GM19468 (cell line): Measurements from ENCODE around the gene TUSC7.

Experiments
- ATAC-seq: cut with Tn5 transposase; IDR thresholded peaks from one replicate; pipeline ENCODE4 v1.9.1; 2021; ENCODE audit warnings: mild to moderate bottlenecking, moderate library complexity, moderate number of reproducible peaks; ENCODE audit not compliant: unreplicated experiment; ENCODE audit errors: extremely low read depth

The TUSC7 gene

DNA sequence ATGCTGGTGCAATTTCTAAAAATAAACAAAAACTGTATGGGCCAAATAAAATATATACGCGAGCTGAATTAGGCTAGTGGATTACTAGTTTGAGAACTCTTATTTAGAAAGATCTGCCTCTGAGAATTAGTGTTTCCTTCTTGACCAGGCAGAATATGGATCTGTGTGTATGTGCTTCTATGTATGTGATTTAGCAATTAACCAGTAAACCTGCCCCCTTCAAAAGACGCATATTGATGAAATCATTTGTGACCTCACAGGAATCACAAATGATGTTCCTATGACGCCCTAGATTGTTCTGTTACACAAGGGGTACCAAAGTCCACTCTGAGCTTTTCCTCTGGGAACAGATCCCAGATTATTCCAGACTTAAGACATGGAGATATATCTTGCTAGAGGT is at the start of gene TUSC7:
Gene TUSC7 (plus strand): TSS at position 301 of the 400 bp plus-strand sequence.
- no peak for ATAC-seq

DNA sequence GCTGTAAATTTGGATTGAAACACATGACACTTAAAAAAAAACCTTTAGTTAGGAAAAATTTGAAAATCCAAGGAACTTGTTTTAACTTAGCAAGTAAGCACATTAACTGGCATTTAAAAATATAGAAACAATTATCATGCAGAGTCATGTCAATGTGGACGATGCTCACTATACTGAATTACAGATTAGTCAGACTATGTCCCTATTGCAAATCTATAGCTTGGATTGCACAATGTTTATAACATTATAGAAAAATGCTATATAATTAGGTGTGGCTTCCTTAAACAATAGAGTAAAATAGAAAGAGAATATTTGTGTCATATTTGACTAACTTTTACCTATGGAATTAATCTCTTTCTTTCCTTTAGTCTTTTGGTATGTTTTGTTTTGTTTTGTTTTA is 48.4 kb upstream of the TUSC7 start:
- no peak for ATAC-seq

DNA sequence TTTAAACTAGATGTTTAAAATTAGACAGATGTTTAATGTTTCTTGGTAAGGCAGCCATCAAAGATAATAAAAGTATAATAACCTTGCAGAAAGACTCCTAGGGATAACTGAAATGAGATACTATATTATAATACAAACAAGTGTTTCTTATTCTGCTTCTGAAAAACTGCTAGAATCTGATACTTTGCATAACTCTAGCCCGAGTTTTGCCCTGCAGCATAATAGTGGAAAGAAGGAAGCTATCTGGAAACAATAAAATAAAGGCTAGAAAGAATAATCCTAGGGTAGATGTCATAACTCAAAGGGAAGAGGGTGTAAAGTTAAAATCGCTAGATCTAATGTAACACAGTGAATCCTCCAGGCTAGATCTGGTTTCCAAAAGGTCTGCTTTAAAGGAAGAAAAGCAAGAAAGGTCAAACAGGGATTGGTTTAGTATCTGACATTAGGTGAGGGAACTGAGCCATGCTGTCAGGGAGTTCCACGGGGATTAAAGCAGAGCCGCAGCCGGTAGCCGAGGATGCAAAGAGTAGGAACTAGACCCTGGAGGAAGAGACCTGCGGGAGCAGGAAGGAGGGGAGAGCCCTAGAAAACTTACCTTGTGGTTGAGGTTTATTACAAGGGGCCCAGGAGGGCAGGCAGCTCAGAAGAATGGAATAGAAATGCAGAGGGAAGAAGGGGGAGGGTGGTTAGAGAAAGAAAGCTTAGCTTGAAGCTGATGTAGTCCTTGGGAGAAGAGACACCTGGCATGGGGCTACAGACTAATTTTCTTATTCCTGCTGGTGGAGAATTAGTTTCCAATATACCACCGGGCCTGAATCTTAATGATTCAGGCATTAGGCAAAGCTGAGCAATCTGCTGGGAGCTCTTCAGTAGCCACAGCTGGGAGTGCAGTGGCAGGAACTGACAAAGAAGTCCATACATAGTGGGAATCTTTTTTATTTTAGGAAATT is 46.1 kb upstream of the TUSC7 start:
- no peak for ATAC-seq

DNA sequence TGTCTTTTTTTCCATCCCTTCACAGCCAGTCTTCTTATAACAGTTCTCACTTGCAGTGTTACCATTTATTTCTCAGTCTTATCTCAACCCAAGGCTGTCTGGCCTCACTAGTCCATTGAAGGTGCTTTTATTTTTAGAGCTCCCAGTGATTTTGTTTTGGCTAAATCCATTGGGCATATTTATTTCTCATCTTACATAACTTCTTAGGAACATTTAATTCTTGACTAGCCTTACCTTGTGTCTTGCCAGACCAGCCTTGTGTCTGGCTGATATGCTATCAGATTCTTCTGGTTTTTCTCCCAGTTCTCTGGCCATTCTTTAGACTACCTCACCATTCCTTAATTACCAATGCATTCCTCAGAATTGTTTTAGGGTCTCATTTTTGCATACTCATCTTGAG is 42.3 kb upstream of the TUSC7 start:
- no peak for ATAC-seq

DNA sequence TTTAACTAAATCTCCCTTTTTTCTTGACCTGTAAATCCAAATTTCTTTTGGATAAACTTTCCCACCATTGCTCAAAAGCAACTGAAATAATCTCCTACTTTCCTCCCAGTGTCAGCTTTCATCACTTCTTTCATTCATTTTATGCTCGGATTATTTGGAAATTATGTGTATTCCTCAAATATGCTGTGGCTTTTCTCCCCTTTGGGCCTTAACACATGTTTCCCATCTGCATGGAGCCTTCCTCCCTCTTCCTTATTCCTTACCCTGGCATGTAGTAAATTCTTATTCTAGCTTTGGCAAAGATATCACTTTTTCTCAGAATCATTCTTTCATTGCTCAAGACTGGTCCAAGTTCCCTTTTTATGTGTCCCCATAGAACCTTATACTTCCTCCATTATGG is 41.8 kb upstream of the TUSC7 start:
- no peak for ATAC-seq

DNA sequence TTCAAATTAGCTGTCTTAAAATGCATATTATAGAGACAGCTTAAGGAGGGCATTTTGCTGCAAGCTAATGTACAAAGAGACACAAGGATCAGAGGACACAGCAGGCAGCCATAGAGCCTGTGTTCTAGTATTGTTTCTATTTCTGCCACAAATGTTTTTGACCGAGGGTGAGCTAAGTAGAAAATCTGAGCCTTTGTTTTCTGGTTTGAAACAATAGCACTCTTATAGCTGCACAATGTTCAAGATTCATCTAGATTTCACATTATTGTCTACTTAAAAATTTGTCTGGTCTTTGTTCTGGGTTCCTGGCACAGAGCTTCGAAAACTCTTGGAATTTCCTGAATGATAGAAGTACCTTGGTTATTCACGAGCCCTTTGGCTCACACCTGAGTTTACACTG is 40.0 kb upstream of the TUSC7 start:
- ATAC-seq, result no peak

DNA sequence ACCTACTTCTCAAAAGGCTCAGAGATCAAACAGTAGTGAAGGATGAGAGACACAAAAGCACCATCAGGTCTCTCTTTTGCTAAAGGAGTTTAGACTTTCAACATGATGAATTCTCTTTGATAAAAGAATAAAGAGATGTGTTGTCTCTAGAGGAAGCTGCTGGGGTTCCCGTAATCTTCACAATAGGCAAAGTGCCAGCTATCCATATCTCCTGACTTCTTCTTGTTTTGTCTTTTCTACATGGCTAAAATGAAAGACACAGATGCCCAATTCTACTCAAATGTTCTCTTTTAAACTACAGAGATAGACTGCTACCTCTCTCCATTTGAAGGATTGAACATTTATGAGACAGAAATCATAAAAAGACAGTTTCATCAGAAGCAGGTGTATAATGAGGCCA is 38.4 kb upstream of the TUSC7 start:
- no peak for ATAC-seq

DNA sequence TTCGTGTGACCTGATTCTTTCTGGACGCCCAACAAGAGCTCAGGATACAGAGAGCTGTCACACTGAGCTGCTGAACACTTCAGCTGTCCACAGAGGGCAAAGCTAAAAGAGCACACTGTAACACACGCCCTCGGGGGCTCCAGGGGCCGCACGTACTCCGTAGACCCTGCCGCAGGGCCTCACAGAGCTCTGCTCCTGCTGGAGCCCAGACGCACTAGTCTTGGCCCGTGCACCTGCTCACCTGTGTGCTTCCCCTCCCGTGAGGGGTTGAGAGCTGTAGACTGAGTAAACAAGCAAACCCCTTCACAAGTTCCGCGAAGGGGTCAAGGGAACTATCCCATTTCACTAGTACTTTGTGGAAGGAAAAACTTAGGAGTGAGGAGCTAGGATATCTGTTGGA is 30.7 kb upstream of the TUSC7 start:
- no peak for ATAC-seq

DNA sequence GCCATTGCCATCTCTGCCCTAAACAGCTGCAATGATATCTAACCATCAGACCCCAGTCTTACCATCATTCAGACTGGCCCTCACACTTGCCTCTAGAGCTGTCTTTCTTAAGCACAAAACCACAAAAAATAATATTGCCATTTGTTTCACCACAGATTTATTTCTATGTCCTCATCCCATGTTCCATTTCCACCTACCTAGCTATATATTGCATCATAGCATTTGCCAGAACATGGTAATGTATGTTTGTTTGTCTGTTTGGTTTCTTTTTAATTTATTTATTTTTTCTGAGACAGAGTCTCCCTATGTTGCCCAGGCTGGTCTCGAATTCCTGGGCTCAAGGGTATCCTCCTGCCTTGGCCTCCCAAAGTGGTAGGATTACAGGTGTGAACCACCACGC is 18.5 kb upstream of the TUSC7 start:
- ATAC-seq, result no peak

DNA sequence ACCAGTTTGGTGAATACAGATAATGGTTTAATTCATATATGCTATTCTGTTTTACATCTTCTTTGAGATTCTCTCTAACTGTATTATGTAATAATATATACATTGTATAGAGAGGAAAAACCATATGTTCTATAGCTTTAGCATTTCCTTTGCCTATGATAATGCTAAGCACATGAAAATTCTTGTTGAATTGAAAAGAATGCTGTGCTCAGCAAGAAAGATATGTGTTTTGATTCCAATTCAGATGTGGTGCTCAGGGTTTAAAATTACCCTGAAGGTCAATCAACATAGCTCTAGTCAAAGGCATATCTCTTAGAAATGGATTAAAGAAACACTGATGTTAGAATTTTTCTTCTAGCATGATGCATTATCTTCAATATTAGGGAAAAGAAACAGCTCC is 8.5 kb upstream of the TUSC7 start:
- ATAC-seq, result no peak

DNA sequence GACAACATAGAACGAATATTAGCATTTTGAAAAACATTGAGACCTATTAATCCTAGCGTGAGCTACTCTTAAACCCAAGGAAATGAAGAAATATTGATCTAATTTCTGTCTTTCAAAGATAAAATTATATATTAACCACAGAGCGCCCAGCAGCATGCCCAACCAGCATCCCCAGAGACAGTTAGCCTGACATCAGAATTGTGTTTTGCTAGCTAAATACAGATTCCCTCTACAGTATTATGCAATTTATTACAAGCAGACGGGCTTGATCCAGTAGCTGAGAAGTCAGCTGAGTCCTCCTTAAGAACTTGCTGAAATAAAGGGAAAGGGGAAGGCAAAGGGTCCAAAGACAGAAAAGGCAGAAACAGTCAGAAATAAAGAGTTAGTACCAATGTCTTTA is 7.2 kb upstream of the TUSC7 start:
- ATAC-seq, result no peak

DNA sequence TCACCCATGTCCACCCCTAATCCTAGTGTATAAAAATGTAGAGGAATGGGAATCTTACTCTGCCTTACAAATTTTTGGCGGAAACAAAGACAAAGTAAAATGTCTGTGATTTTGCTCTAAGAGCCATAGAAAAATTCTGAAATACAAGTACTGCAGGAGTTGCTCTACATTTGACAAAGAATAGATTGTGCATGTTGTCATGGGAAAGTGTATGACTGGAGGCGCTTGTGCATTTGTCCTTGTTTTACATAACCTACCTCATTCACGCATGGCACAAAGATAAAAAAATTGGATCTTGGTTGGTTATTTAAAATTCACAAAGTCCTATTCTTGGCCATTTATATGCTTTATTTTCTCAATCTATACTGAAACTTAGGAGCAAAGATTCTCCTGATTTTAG is 2.0 kb upstream of the TUSC7 start:
- no peak for ATAC-seq

DNA sequence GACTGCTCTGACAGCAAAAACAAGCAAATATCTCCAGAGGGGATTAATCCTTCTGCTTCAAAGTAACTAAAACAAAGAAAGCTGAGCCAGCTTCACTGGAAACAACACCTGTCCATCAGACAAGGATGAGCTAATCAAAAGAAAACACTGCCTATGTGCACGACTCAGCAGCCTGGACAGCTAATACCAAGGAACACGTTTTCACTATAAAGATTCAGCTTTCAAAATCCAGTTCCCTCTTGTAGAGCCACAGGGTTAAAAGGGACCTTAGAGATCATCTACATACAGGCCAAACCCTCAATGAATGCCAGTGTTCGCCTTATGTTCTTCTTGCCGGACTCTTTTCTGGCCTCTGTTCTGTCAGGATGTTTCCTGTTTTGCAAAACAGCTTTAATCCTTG is 6.9 kb downstream of the TUSC7 start:
- no peak for ATAC-seq

DNA sequence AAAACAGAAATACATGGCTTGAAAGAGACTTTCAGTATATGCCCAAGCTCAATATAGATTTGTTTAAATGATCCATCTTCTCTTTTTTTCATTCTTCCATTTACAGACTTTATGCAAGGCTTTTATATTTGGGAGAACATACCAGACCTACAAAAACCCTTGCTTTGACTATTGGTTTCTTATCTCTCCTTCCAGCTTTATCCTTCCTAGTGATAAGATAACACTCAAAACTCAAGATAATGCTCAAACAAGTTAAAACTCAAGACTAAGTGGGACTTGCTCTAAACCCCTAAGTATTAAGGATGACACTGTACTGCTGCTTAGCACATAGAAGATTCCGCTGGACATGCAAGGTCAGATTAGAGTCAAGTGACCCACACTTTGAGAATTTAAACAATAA is 8.0 kb downstream of the TUSC7 start:
- no peak for ATAC-seq

DNA sequence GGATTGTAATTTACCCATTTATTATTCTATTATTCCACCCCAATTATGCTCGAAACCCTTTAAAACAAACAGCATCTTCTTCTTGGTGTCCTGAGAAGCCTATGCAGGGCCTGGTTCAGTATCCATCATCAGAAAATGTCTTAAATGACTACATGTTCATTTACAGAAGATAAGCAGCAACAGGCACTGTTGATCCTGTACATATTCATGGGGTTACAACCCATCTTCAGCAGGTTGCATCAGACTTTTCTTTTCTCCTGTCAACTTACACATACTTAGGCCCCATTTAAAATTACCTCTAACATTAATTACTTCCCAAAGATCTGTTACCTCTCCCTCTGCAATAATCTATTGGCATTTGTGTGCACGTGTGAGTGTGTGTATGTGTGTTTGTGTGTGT is 18.9 kb downstream of the TUSC7 start:
- no peak for ATAC-seq

DNA sequence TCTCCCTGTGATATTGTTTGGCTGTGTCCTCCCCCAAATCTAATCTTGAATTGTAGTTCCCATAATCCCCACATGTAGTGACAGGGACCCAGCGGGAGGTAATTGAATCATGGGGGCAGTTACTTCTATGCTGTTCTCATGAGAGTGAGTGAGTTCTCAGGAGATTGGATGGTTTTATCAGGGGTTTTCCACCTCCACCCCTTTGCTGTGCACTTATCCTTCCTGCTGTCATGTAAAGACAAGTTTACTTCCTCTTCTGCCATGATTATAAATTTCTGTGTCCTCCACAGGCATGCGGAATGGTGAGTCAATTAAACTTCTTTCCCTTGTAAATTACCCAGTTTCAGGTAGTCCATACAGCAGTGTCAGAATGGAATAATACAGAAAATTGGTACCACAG is 24.7 kb downstream of the TUSC7 start:
- no peak for ATAC-seq

DNA sequence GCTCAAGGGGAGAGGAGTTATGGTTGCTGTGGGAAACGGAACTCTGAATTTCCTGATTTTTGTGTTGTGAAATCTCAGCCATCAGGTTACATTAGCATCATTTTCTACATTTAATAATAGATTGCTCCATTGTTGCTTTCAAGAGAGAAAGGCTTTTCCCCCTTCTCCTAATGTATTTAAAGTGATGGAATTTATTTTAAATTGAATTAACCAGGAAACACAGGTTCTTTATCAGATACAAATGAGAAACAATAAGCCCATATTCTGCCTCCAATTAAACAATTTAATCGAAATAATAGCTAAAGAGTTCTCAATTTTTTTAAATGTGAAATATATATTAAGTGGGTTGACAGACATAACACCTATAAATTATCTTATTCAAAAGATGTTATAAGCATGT is 30.1 kb downstream of the TUSC7 start:
- no peak for ATAC-seq

DNA sequence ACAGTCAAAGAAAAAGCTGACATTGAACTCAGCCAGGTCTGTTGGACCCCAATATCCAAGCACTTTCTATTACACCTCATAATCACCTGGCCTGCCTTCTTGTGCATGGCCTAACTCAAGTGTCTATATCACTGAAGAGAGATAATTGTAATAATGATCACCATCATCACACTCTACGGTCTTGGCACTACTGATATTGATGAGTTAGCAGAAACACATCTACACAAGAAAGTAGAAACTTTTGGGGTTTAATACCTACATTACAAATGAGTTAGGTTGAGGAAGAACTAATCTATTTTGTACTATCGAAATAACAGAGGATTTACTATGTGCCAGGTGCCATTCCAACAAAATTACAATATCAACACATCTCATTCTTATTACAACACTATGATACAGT is 30.7 kb downstream of the TUSC7 start:
- ATAC-seq, result no peak

DNA sequence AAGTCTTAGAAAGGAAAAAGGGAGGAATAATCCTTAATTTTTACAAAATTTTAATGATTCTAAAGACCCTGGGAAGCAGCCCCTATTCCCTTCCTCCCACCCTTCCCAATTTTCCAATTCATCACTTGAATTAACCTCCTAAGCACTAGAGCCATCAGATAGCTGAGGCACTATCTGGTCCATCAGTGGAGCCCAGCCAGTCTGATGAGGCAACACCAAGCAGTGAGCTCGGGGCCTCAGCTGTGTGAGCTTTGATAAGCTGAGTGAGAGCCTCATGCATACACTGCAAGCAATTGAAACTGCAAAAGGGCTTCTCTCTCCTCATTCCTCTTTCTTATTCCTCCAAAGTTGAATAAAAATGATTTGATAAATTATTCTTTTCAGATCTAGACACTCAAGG is 31.9 kb downstream of the TUSC7 start:
- no peak for ATAC-seq

DNA sequence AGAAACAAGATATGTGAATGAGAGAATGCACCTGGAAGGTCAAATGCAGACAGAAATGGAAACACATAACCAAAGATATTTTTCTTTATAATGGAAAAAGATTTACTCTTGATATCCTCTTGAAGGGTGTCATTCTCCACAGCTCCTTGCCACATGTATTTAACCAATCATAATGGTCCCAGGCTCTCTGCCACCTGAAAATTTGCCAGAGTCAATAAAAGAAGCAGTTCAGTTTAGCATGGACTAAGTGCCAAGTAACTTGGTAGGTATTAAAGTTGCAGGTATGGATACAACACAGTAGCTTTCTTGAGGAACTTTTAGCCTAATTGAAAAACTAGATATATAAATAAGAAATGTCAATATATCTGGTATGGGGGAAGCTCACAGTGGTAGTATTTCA is 33.5 kb downstream of the TUSC7 start:
- ATAC-seq, result no peak

DNA sequence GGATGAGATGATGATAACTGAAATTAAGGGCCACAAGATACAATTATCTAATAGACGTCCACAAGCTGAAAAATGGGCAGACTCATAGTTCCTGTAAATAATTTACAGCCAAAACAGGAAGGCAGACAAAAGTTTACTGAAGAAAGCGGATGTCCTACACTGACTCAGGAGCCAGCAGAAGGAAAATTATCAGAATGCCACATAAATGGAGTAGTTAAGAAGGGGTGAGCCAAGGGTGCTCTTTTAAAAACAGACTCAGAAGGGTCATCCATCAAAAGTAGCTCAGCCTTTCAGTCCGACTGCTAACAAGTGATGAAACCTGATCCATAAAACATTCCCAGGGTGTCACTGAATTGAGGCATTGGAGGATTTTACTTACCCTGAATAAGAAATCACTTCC is 39.8 kb downstream of the TUSC7 start:
- no peak for ATAC-seq

DNA sequence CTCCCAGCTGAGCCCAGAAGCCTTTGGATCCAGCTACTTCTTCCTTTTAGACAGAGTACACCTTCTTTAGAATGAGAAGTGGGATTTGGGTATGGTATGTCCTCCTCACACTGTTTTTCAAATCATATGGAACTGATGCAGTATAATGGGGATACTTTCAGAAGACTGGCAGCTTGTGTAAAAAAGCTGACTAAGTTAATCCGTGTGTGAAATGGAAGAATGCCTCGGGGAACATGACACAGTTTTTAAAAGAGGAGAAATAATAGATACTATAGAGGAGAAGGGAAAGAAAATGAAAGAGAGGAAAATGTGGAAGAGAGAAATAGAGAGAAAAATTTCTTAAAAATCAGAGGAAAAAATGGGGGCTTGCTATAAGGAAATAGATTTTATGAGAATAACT is 47.7 kb downstream of the TUSC7 start:
- ATAC-seq, result no peak
